DOHH2 (cell line): Measurements from ENCODE around the gene SLC38A4.

Source experiments
- EZH2phosphoT487 ChIP-seq: fragments of 200-600 bp; sonication (generic); IDR thresholded peaks from 2 replicates; pipeline ENCODE4 v1.6.1; 2017; ENCODE audit warnings: borderline replicate concordance, mild to moderate bottlenecking, antibody characterized with exemption, low read length, moderate library complexity, mixed read lengths
- TF ChIP-seq, protein P1 (sequence below): fragments of 200-600 bp; sonication (generic); IDR thresholded peaks from one replicate; pipeline ENCODE4 v1.5.1; 2014; ENCODE audit warnings: antibody characterized with exemption, mild to moderate bottlenecking, low read depth, low read length; ENCODE audit not compliant: poor library complexity, severe bottlenecking

DNA sequence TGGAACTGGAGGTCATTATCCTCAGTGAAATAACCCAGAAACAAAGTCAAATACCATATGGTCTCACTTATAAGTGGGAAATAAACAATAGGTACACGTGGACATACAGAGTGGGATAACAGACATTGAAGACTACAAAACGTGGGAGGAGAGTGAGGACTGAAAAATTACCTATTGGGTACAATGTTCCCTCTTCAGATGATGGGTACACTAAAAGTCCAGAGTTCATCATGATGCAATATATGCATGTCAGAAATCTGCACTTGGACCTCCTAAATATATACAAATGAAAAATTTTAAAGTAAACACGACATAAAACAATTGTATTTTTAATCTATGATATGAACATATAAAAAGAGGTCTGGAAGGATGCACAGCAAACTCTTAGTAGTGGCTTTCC is 71.2 kb downstream of the SLC38A4 start:
- TF ChIP-seq, protein P1, sequence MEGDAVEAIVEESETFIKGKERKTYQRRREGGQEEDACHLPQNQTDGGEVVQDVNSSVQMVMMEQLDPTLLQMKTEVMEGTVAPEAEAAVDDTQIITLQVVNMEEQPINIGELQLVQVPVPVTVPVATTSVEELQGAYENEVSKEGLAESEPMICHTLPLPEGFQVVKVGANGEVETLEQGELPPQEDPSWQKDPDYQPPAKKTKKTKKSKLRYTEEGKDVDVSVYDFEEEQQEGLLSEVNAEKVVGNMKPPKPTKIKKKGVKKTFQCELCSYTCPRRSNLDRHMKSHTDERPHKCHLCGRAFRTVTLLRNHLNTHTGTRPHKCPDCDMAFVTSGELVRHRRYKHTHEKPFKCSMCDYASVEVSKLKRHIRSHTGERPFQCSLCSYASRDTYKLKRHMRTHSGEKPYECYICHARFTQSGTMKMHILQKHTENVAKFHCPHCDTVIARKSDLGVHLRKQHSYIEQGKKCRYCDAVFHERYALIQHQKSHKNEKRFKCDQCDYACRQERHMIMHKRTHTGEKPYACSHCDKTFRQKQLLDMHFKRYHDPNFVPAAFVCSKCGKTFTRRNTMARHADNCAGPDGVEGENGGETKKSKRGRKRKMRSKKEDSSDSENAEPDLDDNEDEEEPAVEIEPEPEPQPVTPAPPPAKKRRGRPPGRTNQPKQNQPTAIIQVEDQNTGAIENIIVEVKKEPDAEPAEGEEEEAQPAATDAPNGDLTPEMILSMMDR = no peak
- TF ChIP-seq EZH2phosphoT487 = no peak
